Rectal smooth muscle tissue (tissue), 1 donor: ENCODE data around the gene PODNL1.
"Not testable (repeated sequence)": the region's sequence is repeated elsewhere in the genome, so short reads cannot be mapped to it uniquely, and the experiment has no call there.

Experiments
- H3K27ac ChIP-seq: one replicate; pipeline ENCODE4 v1.7.0; 2013; ENCODE audit warnings: low read depth, low read length, inconsistent platforms
- H3K27me3 ChIP-seq: one replicate; pipeline ENCODE4 v1.7.0; 2013; ENCODE audit warnings: low read length; ENCODE audit not compliant: control insufficient read depth, insufficient read depth
- H3K36me3 ChIP-seq: one replicate; pipeline ENCODE4 v1.7.0; 2013; ENCODE audit warnings: low read length; ENCODE audit not compliant: control insufficient read depth, insufficient read depth
- H3K4me1 ChIP-seq: one replicate; pipeline ENCODE4 v1.7.0; 2013; ENCODE audit warnings: low read length; ENCODE audit not compliant: control insufficient read depth, insufficient read depth
- H3K4me3 ChIP-seq: one replicate; pipeline ENCODE4 v1.7.0; 2013; ENCODE audit warnings: low read length
- H3K9ac ChIP-seq: one replicate; pipeline ENCODE4 v1.7.0; 2013; ENCODE audit warnings: low read length

Gene PODNL1

GRCh38 chr19:13981021-13981420, 42.8 kb upstream of the PODNL1 start:
- H3K4me3 ChIP-seq, result no peak overlapping the region
- peaks cover 8% of the 10 kb centered on the region for H3K4me1 ChIP-seq
- H3K9ac ChIP-seq, result no peak overlapping the region
- peaks cover 3% of the 10 kb centered on the region for H3K27me3 ChIP-seq
- H3K36me3 ChIP-seq, result no peaks in the 10 kb centered on the region
- no peak overlapping the region for H3K27ac ChIP-seq

- no peak overlapping the region for H3K9ac ChIP-seq
- peaks cover 8% of the 10 kb centered on the region for H3K4me1 ChIP-seq
- H3K27me3 ChIP-seq, result peaks cover 3% of the 10 kb centered on the region
- no peaks in the 10 kb centered on the region for H3K36me3 ChIP-seq
- no peak overlapping the region for H3K4me3 ChIP-seq
- H3K27ac ChIP-seq, result no peak overlapping the region
Measured at GRCh38 chr19:13980340-13980739, 42.1 kb upstream of the PODNL1 start.

GRCh38 chr19:13979686-13980085, 41.5 kb upstream of the PODNL1 start:
- H3K4me1 ChIP-seq, result peaks cover 8% of the 10 kb centered on the region
- H3K4me3 ChIP-seq, result peak overlapping the region; percentile 59
- H3K9ac ChIP-seq, result no peak overlapping the region
- H3K27me3 ChIP-seq, result peaks cover 3% of the 10 kb centered on the region
- no peak overlapping the region for H3K27ac ChIP-seq
- no peaks in the 10 kb centered on the region for H3K36me3 ChIP-seq

- Histone ChIP-seq H3K4me3 (peak overlapping the region; percentile 59), H3K4me1 (peaks cover 8% of the 10 kb centered on the region), H3K36me3 (no peaks in the 10 kb centered on the region), H3K27me3 (peaks cover 3% of the 10 kb centered on the region), H3K9ac (no peak overlapping the region), H3K27ac (no peak overlapping the region)
Measured at GRCh38 chr19:13979244-13979615, 41.0 kb upstream of the PODNL1 start.

GRCh38 chr19:13978351-13979243, 40.4 kb upstream of the PODNL1 start:
- no peak overlapping the region for H3K27ac ChIP-seq
- peaks cover 2% of the 10 kb centered on the region for H3K36me3 ChIP-seq
- H3K4me3 ChIP-seq, result peak overlapping the region; percentile 59
- no peak overlapping the region for H3K9ac ChIP-seq
- peaks cover 3% of the 10 kb centered on the region for H3K27me3 ChIP-seq
- H3K4me1 ChIP-seq, result peaks cover 8% of the 10 kb centered on the region

GRCh38 chr19:13977803-13978202, 39.6 kb upstream of the PODNL1 start:
- H3K4me1 ChIP-seq, result peaks cover 8% of the 10 kb centered on the region
- peaks cover 6% of the 10 kb centered on the region for H3K36me3 ChIP-seq
- H3K4me3 ChIP-seq, result no peak overlapping the region
- H3K27ac ChIP-seq, result no peak overlapping the region
- no peak overlapping the region for H3K9ac ChIP-seq
- H3K27me3 ChIP-seq, result peaks cover 3% of the 10 kb centered on the region

GRCh38 chr19:13976446-13976845, 38.2 kb upstream of the PODNL1 start:
- Histone ChIP-seq H3K36me3 (peaks cover 6% of the 10 kb centered on the region), H3K27ac (no peak overlapping the region), H3K4me3 (no peak overlapping the region), H3K27me3 (peaks cover 3% of the 10 kb centered on the region), H3K9ac (no peak overlapping the region), H3K4me1 (peaks cover 8% of the 10 kb centered on the region)

GRCh38 chr19:13975870-13976269, 37.7 kb upstream of the PODNL1 start:
- H3K4me3 ChIP-seq, result no peak overlapping the region
- H3K27ac ChIP-seq, result no peak overlapping the region
- H3K27me3 ChIP-seq, result peaks cover 3% of the 10 kb centered on the region
- no peak overlapping the region for H3K9ac ChIP-seq
- peaks cover 6% of the 10 kb centered on the region for H3K36me3 ChIP-seq
- peaks cover 8% of the 10 kb centered on the region for H3K4me1 ChIP-seq

- no peak overlapping the region for H3K9ac ChIP-seq
- H3K4me1 ChIP-seq, result peaks cover 4% of the 10 kb centered on the region
- H3K27me3 ChIP-seq, result no peaks in the 10 kb centered on the region
- peaks cover 13% of the 10 kb centered on the region for H3K36me3 ChIP-seq
- no peak overlapping the region for H3K27ac ChIP-seq
- no peak overlapping the region for H3K4me3 ChIP-seq
Measured at GRCh38 chr19:13974073-13974472, 35.9 kb upstream of the PODNL1 start.

GRCh38 chr19:13973479-13973878, 35.3 kb upstream of the PODNL1 start:
- not testable (repeated sequence) for H3K27ac ChIP-seq, H3K4me1 ChIP-seq, H3K27me3 ChIP-seq, H3K4me3 ChIP-seq, H3K9ac ChIP-seq
- peaks cover 17% of the 10 kb centered on the region for H3K36me3 ChIP-seq

GRCh38 chr19:13972368-13973155, 34.3 kb upstream of the PODNL1 start:
- Histone ChIP-seq H3K4me1 (no peaks in the 10 kb centered on the region), H3K36me3 (peaks cover 21% of the 10 kb centered on the region), H3K27me3 (no peaks in the 10 kb centered on the region), H3K9ac (no peak overlapping the region), H3K27ac (no peak overlapping the region), H3K4me3 (no peak overlapping the region)

GRCh38 chr19:13971868-13972267, 33.7 kb upstream of the PODNL1 start:
- peaks cover 22% of the 10 kb centered on the region for H3K36me3 ChIP-seq
- not testable (repeated sequence) for H3K27ac ChIP-seq, H3K27me3 ChIP-seq, H3K4me1 ChIP-seq, H3K4me3 ChIP-seq, H3K9ac ChIP-seq
